Upper lobe of left lung (tissue), 4 donors: ENCODE measurements around the gene GAREM2.

ENCODE experiments used
- EP300 ChIP-seq, 4 donors: sonication (generic); formaldehyde crosslinking; IDR thresholded peaks; one replicate each; pipeline ENCODE4 v1.5.1; 2017; ENCODE audit warnings: antibody characterized with exemption in 4 of 4, control low read depth in 2 of 4
- POLR2A ChIP-seq, 4 donors: fragments of 450-650 bp; IDR thresholded peaks; one replicate each; pipeline ENCODE4 v1.5.1; 2016 to 2017; ENCODE audit warnings: antibody characterized with exemption in 4 of 4, mild to moderate bottlenecking in 2 of 4
- TF ChIP-seq, protein P1 (sequence below), 6 experiments: fragments of 450-650 bp in 4 of 6; fragments of 200-600 bp in 2 of 6; sonication (generic) in 2 of 6; IDR thresholded peaks; one replicate each; pipeline ENCODE4 v1.5.1; 2016 to 2019; ENCODE audit warnings: antibody characterized with exemption in 6 of 6

GRCh38 chr2:26212011-26212410, 39.1 kb downstream of the GAREM2 start:
- TF ChIP-seq POLR2A (IDR thresholded peaks at IDR 0.05) = no peak
- TF ChIP-seq EP300 (IDR thresholded peaks at IDR 0.05) = no peak
- TF ChIP-seq, protein P1, sequence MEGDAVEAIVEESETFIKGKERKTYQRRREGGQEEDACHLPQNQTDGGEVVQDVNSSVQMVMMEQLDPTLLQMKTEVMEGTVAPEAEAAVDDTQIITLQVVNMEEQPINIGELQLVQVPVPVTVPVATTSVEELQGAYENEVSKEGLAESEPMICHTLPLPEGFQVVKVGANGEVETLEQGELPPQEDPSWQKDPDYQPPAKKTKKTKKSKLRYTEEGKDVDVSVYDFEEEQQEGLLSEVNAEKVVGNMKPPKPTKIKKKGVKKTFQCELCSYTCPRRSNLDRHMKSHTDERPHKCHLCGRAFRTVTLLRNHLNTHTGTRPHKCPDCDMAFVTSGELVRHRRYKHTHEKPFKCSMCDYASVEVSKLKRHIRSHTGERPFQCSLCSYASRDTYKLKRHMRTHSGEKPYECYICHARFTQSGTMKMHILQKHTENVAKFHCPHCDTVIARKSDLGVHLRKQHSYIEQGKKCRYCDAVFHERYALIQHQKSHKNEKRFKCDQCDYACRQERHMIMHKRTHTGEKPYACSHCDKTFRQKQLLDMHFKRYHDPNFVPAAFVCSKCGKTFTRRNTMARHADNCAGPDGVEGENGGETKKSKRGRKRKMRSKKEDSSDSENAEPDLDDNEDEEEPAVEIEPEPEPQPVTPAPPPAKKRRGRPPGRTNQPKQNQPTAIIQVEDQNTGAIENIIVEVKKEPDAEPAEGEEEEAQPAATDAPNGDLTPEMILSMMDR (IDR thresholded peaks at IDR 0.05) = no peak
